Fibroblast of pulmonary artery (primary cell): ENCODE measurements around the gene RBM6.

ENCODE experiments used
- DNase-seq: peaks from one replicate; pipeline ENCODE4 v3.0.0-alpha.2; 2010; ENCODE audit warnings: low read depth
- H3K4me3 ChIP-seq: replicated peaks from 2 replicates; pipeline ENCODE4 v1.5.1; 2011; ENCODE audit warnings: low read depth, mild to moderate bottlenecking, control low read depth, low read length, moderate library complexity
- TF ChIP-seq, protein P1 (sequence below): IDR thresholded peaks from 2 replicates; pipeline ENCODE4 v1.5.1; 2011; ENCODE audit warnings: mild to moderate bottlenecking, control low read depth, low read length, inconsistent platforms; ENCODE audit errors: missing control alignments

Gene RBM6

DNA sequence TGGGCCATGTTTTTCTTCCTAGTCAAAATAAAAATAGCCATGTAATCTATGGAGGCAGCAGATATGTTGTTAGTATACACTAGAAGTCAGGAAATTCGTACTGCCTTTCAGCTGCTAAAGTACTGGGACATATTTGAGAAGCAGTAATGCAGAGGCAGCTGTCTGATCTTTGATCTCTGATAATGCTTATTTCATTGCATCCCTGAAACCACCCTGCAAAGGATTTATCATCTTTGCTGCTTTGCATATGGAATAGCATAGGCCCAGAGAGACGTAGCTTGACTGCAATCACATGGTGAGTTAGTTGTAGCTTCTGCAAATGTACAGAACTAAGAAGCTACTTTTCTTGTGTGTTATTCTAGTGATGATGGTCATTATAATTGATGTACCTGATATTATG lies 52.4 kb downstream of the RBM6 start:
- TF ChIP-seq, protein P1, sequence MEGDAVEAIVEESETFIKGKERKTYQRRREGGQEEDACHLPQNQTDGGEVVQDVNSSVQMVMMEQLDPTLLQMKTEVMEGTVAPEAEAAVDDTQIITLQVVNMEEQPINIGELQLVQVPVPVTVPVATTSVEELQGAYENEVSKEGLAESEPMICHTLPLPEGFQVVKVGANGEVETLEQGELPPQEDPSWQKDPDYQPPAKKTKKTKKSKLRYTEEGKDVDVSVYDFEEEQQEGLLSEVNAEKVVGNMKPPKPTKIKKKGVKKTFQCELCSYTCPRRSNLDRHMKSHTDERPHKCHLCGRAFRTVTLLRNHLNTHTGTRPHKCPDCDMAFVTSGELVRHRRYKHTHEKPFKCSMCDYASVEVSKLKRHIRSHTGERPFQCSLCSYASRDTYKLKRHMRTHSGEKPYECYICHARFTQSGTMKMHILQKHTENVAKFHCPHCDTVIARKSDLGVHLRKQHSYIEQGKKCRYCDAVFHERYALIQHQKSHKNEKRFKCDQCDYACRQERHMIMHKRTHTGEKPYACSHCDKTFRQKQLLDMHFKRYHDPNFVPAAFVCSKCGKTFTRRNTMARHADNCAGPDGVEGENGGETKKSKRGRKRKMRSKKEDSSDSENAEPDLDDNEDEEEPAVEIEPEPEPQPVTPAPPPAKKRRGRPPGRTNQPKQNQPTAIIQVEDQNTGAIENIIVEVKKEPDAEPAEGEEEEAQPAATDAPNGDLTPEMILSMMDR = no peak
- DNase-seq = no peak
- H3K4me3 ChIP-seq = no peak overlapping the region

DNA sequence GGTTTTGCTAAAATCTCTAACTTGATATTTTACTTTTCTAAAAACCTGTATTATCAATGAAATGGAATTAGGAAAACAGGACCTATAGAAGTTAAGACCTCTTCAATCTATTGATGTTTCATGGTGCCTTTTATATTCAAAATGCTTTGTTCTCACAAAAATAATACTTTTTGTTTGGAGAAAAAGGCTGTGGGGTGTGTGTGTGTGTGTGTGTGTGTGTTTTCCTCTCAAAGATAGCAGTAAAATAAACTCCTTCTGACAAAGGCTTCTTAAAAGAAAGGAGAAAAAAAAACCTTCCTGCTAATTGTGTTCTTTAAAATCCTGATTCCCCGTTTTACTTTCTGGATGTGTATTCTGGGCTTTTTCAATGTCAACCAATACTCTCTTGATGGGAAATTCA lies 54.5 kb downstream of the RBM6 start:
- DNase-seq = no peak
- H3K4me3 ChIP-seq = no peak overlapping the region
- TF ChIP-seq, protein P1 = no peak

DNA sequence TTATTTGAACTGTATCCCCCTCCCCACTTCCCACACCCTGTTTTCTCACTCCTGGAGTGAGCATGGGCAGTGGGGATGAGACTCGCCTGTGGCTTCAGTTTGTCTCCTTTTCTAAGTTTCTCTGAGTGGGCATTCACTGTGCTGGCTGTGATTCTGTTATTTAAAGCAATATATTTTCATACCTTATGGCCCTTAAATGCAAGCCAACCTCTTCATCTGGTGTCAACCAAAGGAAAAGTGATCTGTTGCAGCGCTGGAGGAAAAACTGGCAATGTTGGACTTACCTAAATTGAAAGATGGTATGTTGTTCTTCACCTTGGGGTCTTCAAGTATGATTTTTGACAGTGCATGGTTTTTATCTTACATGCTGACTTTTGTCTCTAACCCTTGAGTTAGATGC lies 56.1 kb downstream of the RBM6 start:
- TF ChIP-seq, protein P1 = no peak

DNA sequence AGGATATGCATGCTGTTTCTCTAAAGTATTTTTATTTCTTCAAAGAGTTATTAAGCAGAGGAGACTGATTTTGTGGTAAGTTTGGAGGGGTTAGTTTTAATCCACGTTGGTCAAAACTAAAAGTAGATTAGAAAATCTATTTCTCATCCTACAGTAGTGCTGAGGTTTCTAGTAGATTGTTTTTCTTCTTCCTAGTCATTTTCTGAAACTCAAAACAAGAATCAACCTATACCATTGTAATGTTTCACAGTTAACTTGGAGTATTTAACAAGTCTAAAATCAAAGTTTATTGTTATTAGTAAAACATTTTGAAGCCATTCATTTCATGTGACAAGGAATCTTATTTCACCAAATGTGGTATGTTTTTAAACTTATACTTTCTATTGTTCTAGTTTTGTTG lies 57.9 kb downstream of the RBM6 start:
- H3K4me3 ChIP-seq = no peak overlapping the region
- TF ChIP-seq, protein P1 = no peak
- no peak for DNase-seq

More for the DNA sequence above, 56.1 kb downstream of the RBM6 start:
- DNase-seq = no peak
- H3K4me3 ChIP-seq = no peak overlapping the region

DNA sequence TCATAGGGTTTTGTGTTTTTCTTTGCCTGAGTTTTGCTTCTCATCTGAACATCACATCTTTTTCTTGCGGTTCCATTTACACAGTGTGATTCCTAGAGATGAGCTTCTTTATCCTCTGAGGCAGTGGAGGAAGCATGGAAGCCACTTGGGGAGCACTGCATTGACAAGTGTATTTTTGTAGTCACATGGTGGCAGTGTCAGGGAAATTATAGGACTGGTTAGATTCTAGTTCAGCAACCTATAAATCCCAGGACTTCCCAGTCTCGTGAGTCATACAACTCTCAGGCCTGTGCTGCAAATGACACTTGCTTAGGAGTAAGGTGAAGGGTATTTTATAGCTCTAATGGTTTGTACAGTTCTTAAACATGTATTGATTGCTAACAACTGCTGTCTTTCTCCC lies 58.4 kb downstream of the RBM6 start:
- peak; percentile 40 for DNase-seq
- no peak overlapping the region for H3K4me3 ChIP-seq
- TF ChIP-seq, protein P1 = no peak

DNA sequence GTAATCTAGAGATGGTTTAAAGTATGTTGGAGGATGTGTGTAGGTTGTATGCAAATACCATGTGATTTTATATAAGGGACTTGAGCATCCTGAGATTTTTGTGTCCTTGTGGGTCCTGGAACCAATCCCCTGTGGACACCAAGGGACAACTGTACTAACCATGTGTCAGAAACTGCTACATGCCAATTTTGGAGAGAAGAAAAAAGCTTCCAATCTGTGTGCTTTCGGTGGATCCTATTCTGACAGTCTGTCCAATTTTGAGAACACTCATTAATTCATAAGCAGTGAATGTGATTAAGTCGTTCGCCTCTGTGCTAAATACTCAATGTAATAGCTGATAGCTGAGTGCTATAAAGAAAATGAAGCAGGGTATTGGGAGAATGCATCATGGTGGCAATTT lies 61.6 kb downstream of the RBM6 start:
- H3K4me3 ChIP-seq = no peak overlapping the region
- TF ChIP-seq, protein P1 = no peak
- DNase-seq = no peak

DNA sequence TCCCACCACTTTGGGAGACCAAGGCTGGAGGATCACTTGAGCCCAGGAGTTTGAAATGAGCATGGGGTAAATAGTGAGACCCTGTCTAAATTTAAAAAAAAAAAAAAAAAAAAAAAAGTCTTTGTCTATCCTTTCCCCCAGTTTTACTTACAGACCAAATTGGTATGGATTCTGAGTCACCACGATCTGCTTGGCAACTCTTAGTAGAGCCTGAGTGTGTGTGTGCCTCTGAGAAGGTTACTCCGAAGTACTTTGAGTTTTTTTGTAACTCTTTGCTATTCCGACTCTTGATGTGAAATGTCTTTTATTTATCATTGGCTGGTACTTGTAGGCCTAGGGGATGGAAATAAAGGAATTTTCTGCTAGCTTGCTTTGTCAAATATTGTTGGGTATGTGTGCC lies 63.3 kb downstream of the RBM6 start:
- no peak for DNase-seq
- no peak overlapping the region for H3K4me3 ChIP-seq
- TF ChIP-seq, protein P1 = no peak
